ENCODE results near the gene RPL7A.
A peak's percentile ranks its signal among the peaks of the same experiment; 100 is the strongest.

RPL7A gene

DNA sequence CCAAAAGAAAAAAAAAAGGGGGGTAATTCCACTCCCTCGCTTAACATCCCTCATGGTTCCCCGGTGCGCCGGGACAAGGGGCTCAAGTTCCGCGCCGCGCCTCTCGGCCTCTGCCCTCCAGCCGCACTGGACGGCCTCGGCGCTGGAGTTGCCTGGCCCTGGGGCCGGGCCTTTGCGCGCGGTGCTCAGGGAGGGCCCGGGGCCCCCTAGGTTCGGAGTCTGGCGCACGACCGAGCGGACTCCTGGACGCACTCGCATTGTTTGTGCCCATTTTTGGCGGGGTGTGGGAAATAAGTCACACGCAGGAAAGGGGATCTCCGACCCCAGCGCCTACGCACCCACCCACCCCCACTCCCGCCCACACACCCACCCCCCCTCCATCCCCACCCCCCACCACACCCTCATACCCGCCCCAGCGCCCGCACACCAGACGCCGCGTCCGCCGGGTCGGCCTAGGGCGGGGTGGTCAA is 468 bp upstream of the RPL7A start:
- DNase-seq (ENCODE audit: low read depth in 1 of 2, low spot score in 1 of 2), result no peak

DNA sequence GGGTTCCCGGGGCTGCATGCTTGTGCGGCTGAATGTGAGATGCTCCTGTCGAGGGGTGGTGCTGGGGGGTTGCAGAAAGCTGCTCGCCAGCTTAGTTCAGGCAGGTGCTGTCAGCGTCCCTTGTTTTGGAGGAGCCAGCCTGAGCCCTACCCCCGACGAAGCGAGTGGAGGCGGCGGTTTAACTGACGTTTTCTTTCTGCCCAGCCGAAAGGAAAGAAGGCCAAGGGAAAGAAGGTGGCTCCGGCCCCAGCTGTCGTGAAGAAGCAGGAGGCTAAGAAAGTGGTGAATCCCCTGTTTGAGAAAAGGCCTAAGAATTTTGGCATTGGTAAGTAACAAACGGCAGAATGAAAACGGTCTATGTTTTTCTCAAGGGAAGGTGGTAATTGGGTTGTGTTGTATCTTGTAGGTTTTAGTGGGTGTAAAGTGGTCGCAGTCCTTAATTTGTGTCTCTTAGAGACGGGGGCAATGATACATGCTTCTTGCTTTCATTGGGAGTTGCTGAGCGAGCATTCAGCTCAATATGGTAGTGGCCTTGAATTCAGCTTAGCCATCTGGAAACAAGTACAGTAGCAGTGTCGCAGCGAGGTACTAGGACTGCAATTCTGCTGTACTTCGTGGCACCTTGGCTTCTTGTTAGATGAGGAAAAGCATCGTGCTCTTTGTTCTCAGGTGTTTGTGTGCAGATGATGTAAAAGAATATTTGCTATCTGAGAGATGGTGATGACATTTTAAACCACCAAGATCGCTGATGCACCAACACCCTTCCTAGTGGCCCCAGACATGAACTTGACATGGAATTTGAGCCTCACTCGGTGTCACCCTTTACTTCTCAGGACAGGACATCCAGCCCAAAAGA is 928 bp downstream of the RPL7A start:
- DNase-seq (ENCODE audit: low read depth in 1 of 2, low spot score in 1 of 2), result no peak

DNA sequence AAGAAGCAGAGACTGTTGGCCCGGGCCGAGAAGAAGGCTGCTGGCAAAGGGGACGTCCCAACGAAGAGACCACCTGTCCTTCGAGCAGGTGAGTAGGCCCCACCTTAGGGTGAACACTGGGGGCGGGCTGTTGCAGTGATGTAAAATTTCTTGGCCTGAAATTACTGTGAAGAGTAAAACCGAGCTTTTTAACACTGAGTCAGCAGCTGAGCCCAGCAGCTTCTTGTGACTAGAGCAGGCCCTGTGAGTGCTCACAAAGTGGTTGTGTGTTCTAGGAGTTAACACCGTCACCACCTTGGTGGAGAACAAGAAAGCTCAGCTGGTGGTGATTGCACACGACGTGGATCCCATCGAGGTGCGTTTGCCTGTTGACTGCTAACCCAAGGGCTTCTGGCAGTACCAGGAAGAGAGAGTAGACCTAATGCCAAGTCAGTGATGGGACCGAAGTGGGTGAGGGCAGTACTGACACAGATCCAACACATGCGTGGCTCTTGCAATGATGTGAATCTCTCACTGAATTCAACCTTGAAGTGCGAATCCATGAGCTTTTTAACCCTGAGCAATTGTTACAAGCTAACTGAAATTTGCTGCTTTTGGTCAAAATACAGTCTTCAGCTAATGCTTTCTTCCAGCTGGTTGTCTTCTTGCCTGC is 2.1 kb downstream of the RPL7A start:
- no peak for DNase-seq (ENCODE audit: low read depth in 1 of 2, low spot score in 1 of 2)

DNA sequence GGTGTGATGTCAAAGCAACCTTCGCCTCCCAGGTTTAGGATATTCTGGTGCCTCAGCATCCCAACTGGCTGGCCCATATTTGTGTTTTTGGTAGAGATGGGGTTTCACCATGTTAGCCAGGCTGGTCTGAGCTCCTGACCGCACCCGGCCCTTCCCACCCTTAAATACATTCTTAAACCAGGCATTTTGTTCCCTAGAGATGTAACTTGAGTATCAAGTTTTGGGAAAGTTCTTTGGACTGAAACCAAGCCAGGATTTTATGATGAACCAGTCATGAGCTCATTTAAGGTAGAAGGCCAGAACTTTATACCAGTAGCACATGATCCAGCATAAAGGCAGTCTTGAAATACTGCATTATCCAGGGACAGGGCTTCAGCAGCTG is 3.5 kb downstream of the RPL7A start:
- DNase-seq (ENCODE audit: low read depth in 1 of 2, low spot score in 1 of 2), result no peak

DNA sequence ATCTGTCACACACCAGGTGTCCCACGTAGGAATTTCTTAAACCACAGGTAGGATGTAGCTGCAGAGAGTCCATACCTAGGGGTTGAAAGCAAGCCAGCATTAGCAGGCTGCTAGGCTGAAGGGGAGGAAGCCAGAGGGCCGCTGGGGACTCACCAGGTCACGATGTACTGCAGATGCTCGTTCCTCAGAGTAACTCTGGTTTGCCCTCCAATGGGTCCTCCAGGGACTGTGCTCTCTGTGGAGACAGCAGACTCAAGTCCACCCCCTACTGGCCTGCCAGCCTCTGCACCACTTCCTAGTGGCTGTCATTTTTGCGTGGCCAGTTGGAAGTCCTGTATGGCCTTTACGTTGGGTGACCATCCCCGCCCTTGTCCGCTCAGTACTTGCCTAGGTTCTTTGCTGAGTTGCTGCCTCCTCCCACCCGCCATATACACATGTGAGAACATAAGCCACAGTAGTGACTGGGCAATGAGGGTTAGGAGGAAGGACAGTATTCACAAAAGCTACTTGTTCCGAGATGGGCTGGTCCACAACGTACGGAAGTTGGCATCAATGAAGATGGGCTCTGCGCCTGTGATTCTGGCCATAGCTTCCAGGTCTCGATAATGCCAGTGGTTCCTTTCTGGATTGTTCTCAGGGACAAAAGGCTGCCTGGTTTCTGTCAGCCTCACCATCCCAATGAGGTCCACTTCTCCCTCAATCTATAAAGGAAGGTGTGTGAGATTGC is 4.1 kb downstream of the RPL7A start:
- DNase-seq (ENCODE audit: low read depth in 1 of 2, low spot score in 1 of 2), result no peak

DNA sequence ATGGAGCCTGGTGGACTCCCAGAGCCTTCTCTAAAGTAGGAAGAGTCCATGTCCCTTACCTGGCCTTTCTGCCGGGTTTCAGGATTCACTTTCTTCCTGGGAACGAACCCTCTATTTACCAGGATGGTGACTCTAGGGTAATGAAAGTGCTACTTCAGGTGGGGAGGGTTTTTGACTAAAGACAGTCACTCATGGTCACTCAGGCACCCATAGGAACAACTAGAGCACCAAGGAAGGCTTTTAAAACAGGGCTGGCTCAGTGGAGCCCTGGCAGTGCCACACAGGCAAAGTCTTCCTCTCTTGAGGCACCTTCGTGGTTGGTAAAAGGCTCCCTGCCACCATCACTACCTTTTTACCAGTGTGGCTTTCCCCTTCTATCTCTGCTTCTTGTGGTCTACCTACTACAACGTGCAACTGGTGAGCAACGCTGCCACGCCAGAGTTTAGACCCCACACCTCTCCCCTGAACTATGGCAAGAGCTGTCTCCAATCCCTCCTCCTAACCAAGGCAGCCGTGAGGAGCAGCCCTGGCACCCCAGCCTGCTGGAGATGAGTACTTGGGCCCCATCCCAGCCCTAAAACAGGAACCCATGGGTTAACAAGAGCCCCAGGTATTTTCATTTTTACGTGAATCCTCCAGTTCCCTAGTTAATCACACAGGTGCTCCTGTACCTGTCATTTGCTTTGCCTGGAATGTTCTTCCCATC is 4.8 kb downstream of the RPL7A start:
- no peak for DNase-seq (ENCODE audit: low read depth in 1 of 2, low spot score in 1 of 2)

DNA sequence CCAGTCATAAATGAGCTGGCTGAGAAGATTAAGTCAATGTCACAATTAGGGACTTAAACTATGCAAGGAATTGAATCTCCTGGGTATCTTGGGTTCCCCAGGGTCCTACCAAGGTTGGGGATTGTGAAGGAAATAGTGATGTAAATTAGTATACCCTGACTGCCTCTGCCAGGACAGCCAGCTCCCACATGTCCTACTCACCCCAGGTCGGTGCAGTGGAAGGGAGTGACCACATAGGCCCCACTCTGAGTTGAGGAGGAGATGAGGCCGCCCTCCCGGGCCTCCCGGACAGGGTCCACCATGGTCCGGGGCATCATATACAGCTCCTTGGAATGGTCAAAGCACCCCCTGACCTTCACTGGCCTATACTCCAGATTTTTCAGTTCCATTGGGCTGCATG is 5.5 kb downstream of the RPL7A start:
- no peak for DNase-seq (ENCODE audit: low read depth in 1 of 2, low spot score in 1 of 2)

DNA sequence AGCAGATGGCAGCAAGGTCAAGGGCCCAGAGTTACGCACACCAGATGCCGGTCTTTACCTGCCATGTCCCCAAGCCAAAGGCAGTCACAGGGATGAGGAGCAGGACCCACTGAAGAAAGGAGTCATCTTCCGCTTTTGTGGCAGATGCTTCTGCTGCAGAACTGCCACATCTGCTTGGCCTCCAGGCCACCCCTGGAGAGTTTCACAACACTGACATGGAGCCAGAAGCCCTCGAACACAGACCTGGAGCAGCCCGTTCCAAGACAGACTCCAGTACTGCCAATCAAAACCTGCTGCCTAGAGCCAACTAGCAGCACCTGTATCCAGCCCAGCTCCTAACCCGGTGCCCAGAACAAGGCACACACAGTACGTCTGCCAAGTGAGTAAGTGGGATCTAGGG is 6.7 kb downstream of the RPL7A start:
- DNase-seq (ENCODE audit: low read depth in 1 of 2, low spot score in 1 of 2), result no peak

DNA sequence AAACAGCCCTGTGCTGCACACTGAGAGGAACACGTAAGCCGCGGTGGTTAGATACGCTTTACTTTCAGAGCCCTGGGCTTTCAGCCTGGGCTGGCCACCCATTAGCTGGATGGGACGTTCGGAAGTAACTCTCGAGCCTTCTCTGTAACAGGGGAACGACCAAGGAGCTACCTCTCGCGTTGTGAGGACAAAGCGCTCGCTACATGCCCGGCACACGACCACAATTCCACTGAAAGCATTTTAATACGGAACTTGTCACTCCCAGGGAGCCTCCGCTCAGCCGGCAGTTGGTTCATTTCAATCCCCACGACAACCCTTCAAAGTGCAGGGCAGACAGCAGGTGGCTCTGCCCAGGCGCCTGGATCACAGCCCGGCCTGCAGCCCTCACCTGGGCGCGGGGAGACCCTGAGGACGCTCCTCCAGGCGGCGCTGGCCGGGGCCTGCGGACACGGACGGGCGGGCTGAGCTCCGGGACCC is 7.9 kb downstream of the RPL7A start:
- no peak for DNase-seq (ENCODE audit: low read depth in 1 of 2, low spot score in 1 of 2)

DNA sequence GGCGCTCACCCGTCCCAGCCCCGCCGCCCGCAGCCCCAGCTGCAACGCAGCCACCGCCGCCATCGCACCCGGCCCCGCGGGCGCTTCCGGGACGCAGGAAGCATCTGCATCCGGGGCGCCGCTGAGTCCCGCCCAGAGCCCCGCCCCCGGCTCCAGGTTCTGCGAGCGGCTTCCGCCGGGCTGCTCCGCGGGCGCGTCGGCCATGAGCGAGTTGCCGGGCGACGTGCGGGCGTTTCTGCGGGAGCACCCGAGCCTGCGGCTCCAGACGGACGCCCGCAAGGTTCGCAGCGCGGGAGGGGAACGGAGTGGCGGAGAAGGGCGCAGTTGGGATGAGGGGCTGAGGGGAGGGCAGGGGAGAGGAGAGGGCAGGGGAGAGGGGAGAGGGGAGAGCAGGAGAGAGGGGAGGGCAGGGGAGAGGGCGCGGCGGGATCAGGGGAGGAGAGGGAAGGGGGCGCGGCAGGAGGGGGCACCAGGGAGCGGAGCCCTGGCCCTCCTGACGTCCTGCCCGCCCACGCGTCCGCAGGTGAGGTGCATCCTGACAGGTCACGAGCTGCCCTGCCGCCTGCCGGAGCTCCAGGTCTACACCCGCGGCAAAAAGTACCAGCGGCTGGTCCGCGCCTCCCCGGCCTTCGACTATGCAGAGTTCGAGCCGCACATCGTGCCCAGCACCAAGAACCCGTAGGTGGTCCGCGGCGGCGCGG is 8.5 kb downstream of the RPL7A start, which contains the start of the genes SURF1 and SURF2:
Gene SURF1, minus strand, starts transcription at position 97 of the 701 bp plus-strand sequence. Its CDS starts 34 bp downstream, at position 63.
Gene SURF2, plus strand, starts transcription at position 160 of the 701 bp plus-strand sequence. Its CDS starts 43 bp downstream, at position 203.
- DNase-seq (ENCODE audit: low read depth in 1 of 2, low spot score in 1 of 2), result peak; percentile 84 to 85

DNA sequence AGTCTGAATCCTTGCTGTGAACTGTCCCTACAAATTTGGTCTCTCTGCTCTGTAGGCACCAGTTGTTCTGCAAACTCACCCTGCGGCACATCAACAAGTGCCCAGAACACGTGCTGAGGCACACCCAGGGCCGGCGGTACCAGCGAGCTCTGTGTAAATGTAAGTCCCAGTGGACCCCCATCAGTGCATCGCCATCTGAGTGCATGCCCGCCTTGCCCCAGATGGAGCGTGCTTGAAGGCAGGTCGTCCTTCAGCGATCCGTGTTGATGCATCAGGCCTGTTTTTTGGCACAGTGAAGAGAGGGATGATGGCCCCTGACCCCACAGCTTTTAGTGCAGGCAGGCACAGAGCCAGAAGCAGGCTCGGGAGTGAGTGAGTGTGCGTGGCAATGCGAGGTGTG is 9.6 kb downstream of the RPL7A start:
- DNase-seq (ENCODE audit: low read depth in 1 of 2, low spot score in 1 of 2), result no peak

DNA sequence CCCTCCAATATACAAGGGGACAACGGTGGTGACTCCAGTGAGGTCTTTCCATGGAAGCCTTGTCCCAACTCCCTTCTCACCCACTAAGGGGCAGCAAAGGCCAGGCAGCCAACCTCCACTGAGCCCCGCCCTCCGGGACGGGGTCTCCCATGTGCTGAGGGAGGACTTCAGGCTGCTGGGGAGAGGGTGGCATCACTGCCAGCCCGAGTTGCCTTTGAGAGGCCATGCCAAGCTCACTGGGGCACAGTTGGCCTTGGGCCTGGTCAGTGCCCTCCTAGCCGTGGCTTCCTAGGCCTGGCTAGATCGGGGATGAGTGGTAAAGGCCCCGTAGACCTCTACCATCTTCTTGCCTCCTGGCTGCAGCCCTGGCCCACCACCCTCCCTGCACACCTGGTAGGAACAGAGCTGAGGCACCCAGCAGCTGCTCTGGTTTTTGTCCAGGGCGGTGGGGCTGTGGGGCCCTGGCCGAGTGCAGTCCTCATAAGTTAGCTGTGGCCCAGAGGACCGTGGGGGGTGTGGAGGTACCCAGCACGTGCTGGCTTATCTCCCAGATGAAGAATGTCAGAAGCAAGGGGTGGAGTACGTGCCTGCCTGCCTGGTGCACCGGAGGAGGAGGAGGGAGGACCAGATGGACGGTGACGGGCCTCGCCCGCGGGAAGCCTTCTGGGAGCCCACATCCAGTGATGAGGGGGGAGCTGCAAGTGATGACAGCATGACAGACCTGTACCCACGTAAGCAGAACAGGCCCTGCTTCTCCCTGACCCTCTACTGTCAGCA is 11.6 kb downstream of the RPL7A start:
- DNase-seq (ENCODE audit: low read depth in 1 of 2, low spot score in 1 of 2), result no peak

DNA sequence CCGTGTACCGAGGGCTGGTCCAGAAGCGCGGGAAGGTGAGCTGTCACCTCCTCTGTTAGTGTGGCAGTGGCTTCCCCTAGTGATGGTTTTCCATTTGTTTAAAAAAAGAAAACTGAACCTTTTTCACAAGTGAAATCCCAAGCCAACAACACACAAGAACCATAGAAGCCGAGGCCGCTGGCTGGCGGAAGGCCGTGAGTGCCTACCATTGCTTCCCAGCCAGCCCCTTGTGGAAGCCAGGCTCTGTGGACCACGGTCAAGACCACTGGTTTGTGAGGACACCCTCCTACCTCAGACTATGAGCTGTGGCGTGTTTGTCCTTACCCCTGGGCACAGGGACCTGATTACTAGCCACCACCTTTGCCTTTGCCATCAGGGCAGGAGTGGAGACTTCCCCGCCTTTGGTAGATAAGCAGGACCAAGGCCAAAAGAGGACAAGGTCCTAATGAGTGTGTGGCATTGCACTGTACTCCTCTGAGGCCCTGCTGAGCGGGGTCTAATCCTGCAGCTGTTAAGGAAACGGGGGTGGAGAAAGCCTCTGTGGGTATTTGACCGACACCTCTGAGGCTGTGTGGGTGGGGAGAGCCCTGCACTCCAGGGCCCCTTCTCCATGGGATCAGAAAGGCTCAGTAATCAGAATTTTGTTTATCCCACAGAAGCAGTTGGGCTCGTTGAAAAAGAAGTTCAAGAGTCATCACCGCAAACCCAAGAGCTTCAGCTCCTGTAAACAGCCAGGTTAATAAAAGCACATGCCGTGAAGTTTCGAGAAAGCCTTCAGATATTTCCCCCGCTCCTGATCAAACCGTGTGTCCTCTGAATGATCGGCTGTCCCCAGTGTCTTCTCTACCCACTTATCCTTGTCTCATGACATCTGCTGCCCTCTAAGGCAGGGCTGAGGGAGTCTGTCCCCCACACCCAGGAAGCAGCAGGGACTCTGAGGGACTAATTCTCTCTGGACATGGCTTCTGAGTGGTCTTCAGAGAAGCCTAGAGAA is 12.7 kb downstream of the RPL7A start:
- no peak for DNase-seq (ENCODE audit: low read depth in 1 of 2, low spot score in 1 of 2)

DNA sequence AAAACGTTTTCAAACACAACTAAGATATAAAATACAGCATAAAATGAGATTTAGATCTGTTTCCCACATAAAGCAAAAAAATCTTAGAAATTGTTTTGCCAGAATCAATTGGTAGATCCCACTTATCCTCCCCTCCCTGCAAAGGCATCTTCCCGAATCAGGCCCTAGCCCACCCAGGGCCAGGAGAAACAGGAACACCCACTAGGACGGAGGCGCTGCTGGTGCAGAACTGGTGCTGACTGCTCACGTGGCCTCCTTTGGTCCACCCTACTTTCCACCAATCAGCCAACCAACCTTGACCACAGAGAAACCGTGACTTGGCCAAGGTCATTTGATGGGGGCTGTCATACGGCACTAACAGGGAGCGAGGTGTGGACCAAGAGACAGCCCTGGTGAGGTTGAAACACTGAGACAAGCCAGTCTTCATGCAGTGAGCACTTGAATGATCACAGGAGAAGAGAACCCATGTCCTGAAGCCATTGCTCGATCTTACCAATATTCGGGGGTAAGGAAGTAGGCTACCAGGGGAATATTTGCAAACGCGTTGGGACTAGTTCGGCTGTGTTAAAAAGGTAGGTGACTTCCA is 13.6 kb downstream of the RPL7A start:
- DNase-seq (ENCODE audit: low read depth in 1 of 2, low spot score in 1 of 2), result no peak

DNA sequence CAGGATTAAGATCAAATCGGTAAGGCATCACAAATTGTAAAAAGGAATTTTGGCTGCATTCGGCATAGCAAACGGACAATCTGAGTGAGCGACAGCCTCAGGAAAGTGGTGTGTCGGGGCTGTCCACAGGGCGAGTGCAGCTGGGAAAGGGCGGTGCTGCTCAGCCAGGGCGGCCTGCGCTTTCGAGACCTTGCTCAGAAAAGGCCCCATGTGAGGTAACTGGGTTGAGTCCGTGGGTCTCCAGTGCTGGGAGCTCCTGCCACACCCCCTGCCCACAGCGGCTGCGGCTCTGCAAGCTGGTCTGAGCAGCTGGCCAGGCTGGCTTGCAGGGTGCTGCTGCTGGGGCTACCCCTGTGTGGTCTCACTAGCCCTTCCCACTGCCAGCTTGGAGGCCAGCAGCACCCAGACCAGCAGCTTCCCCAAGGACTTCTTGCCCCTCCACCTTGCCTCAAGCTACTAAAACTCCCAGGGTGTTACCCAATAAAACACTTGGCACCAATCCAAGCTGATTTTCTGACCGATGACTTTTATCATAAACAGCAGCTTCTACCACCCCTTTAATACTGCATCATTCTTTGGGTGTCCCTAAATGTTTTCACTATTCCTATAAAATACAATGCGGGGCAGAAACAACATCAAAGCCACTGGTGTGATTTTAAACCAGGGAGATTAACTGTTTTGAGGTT is 14.5 kb downstream of the RPL7A start:
- DNase-seq (ENCODE audit: low read depth in 1 of 2, low spot score in 1 of 2), result no peak

DNA sequence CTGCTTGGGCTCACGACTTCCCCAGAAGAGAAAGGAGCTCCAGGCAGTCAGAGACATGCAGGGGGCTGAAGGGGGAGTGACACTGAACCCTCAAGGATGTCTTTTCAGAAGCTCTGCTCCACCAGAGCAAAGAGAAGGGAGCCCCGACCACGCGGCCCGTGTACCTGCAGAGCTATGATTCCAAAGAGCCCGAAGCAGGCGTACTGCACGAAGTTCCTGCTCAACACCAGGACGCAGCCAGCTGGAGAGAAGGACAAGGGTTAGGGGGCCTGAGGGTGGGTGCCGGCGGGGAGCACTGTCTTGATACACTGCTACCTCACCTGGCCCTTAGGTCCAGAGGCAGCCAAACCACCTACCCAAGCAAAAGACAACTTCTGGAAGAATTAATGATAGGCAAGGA is 18.4 kb downstream of the RPL7A start:
- DNase-seq (ENCODE audit: low read depth in 1 of 2, low spot score in 1 of 2), result no peak

DNA sequence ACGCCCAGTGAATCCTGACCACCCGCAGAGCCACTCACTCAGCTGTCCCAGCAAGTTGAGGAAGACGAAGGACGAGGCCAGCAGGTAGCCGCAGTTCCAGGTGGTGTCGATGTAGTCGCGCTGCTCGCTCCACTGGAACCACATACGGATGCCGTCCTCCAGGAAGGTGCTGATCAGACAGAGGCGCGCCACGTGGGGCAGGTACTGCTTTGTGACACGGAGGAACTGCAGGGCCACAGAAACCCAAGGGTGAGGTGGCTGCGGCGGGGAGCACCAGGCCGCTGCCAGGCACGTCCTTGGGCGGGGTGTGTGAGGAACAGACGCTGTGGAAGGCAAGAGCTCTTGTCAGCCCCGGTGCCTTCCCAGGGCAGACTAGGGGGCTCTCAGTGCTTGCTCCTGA is 19.2 kb downstream of the RPL7A start:
- no peak for DNase-seq (ENCODE audit: low read depth in 1 of 2, low spot score in 1 of 2)

All from activated T-helper 1 cell treated with anti-CD3 and anti-CD28 coated beads, Interleukin-2, amount 50 U/mL, for 16 hours (primary cell).